GM18499 (cell line): Measurements from ENCODE around the gene STT3B.
A peak's percentile ranks its signal among the peaks of the same experiment; 100 is the strongest.

ENCODE experiments used
- ATAC-seq: cut with Tn5 transposase; IDR thresholded peaks from one replicate; pipeline ENCODE4 v1.9.1; 2021; ENCODE audit warnings: moderate number of reproducible peaks; ENCODE audit not compliant: insufficient read depth, unreplicated experiment

Gene STT3B

GRCh38 chr3:31515486-31516284 is 17.0 kb upstream of the STT3B start:
- no peak for ATAC-seq

GRCh38 chr3:31516757-31517156 is 16.0 kb upstream of the STT3B start:
- no peak for ATAC-seq

- no peak for ATAC-seq
Measured at GRCh38 chr3:31521468-31521867, 11.3 kb upstream of the STT3B start.

GRCh38 chr3:31522152-31522551 is 10.6 kb upstream of the STT3B start:
- ATAC-seq, result no peak

- ATAC-seq, result no peak
Measured at GRCh38 chr3:31523543-31523942, 9.2 kb upstream of the STT3B start.

GRCh38 chr3:31525532-31525931 is 7.2 kb upstream of the STT3B start:
- ATAC-seq, result no peak

GRCh38 chr3:31529421-31529820 is 3.3 kb upstream of the STT3B start:
- ATAC-seq, result no peak

GRCh38 chr3:31530039-31530959 is 2.4 kb upstream of the STT3B start:
- no peak for ATAC-seq

- ATAC-seq, result no peak
Measured at GRCh38 chr3:31530960-31531335, 1.8 kb upstream of the STT3B start.

- no peak for ATAC-seq
Measured at GRCh38 chr3:31531452-31531991, 1.2 kb upstream of the STT3B start.

GRCh38 chr3:31531992-31532586 is 636 bp upstream of the STT3B start:
- ATAC-seq, result peak; percentile 74

GRCh38 chr3:31533169-31534064 is 692 bp downstream of the STT3B start:
- peak; percentile 2 for ATAC-seq

GRCh38 chr3:31534065-31534425 is 1.3 kb downstream of the STT3B start:
- no peak for ATAC-seq

- ATAC-seq, result no peak
Measured at GRCh38 chr3:31536497-31536896, 3.8 kb downstream of the STT3B start.

GRCh38 chr3:31538801-31539200 is 6.1 kb downstream of the STT3B start:
- ATAC-seq, result no peak

- no peak for ATAC-seq
Measured at GRCh38 chr3:31539275-31539674, 6.5 kb downstream of the STT3B start.

- ATAC-seq, result no peak
Measured at GRCh38 chr3:31541089-31541488, 8.4 kb downstream of the STT3B start.

- no peak for ATAC-seq
Measured at GRCh38 chr3:31542246-31542645, 9.5 kb downstream of the STT3B start.

- ATAC-seq, result no peak
Measured at GRCh38 chr3:31543375-31543774, 10.7 kb downstream of the STT3B start.

- ATAC-seq, result no peak
Measured at GRCh38 chr3:31544634-31545033, 11.9 kb downstream of the STT3B start.
